Neural progenitor cell (in vitro differentiated cells): Measurements from ENCODE around the gene ELMOD1. TPM values are rescaled to one million over a fixed set of nuclear protein-coding genes. Genes with fewer than 3 reads are reported as not detected.

Experiments
- DNase-seq: peaks from one replicate; pipeline ENCODE4 v3.0.0-alpha.2; 2016; ENCODE audit warnings: low spot score
- H2AFZ ChIP-seq: fragments of 200-600 bp; sonication (generic); replicated peaks from 2 replicates; pipeline ENCODE4 v1.6.1; 2016; ENCODE audit warnings: antibody characterized with exemption
- H3F3A ChIP-seq: fragments of 200-600 bp; sonication (generic); 2 replicates; pipeline ENCODE4 v1.6.1; 2016; ENCODE audit warnings: antibody characterized with exemption, low read depth
- H3K27ac ChIP-seq: fragments of 200-600 bp; sonication (generic); 2 replicates; pipeline ENCODE4 v1.5.1; 2016; ENCODE audit warnings: mild to moderate bottlenecking
- H3K27me3 ChIP-seq: fragments of 200-600 bp; sonication (generic); 2 replicates; pipeline ENCODE4 v1.6.1; 2016; ENCODE audit warnings: mild to moderate bottlenecking, moderate library complexity
- H3K36me3 ChIP-seq: fragments of 200-600 bp; sonication (generic); 2 replicates; pipeline ENCODE4 v1.5.1; 2016
- H3K4me1 ChIP-seq: fragments of 200-600 bp; sonication (generic); 2 replicates; pipeline ENCODE4 v1.6.1; 2016; ENCODE audit warnings: mixed run types
- H3K4me2 ChIP-seq: fragments of 200-600 bp; sonication (generic); 2 replicates; pipeline ENCODE4 v1.6.1; 2016
- H3K4me3 ChIP-seq: fragments of 200-600 bp; sonication (generic); 2 replicates; pipeline ENCODE4 v1.5.1; 2016
- H3K79me2 ChIP-seq: fragments of 200-600 bp; sonication (generic); 2 replicates; pipeline ENCODE4 v1.6.1; 2016; ENCODE audit warnings: low read depth
- H3K9ac ChIP-seq: fragments of 200-600 bp; sonication (generic); 2 replicates; pipeline ENCODE4 v1.6.1; 2016
- H3K9me3 ChIP-seq: fragments of 200-600 bp; sonication (generic); 2 replicates; pipeline ENCODE4 v1.5.1; 2016; ENCODE audit warnings: low read depth
- H4K20me1 ChIP-seq: fragments of 200-600 bp; sonication (generic); 2 replicates; pipeline ENCODE4 v1.6.1; 2016; ENCODE audit warnings: low read depth
- H3K27ac Mint-ChIP-seq: 3 replicates; pipeline ENCODE4 v1.8.0; 2021; ENCODE audit warnings: mixed read lengths
- H3K27me3 Mint-ChIP-seq: 2 replicates; pipeline ENCODE4 v1.8.0; 2022; ENCODE audit warnings: low read depth, mild to moderate bottlenecking, inconsistent platforms, moderate library complexity, mixed read lengths; ENCODE audit not compliant: insufficient read depth
- H3K36me3 Mint-ChIP-seq: 3 replicates; pipeline ENCODE4 v1.8.0; 2021; ENCODE audit warnings: mixed read lengths
- H3K4me1 Mint-ChIP-seq: 3 replicates; pipeline ENCODE4 v1.8.0; 2021; ENCODE audit warnings: mixed read lengths
- H3K4me3 Mint-ChIP-seq: 3 replicates; pipeline ENCODE4 v1.8.0; 2021; ENCODE audit warnings: mild to moderate bottlenecking, moderate library complexity, mixed read lengths
- H3K9me3 Mint-ChIP-seq: 3 replicates; pipeline ENCODE4 v1.8.0; 2020; ENCODE audit warnings: mixed read lengths
- CTCF ChIP-seq: fragments of 200-600 bp; sonication (generic); IDR thresholded peaks from 2 replicates; pipeline ENCODE4 v1.5.1; 2017; ENCODE audit warnings: antibody characterized with exemption, mild to moderate bottlenecking
- EZH2 ChIP-seq: fragments of 200-600 bp; sonication (generic); IDR thresholded peaks from 2 replicates; pipeline ENCODE4 v1.6.1; 2017; ENCODE audit warnings: antibody characterized with exemption, mild to moderate bottlenecking, moderate library complexity
- EZH2phosphoT487 ChIP-seq: fragments of 200-600 bp; sonication (generic); IDR thresholded peaks from 2 replicates; pipeline ENCODE4 v1.6.1; 2017; ENCODE audit warnings: antibody characterized with exemption
- total RNA-seq: library from RNA; depleted of rRNA; stranded (reverse); fragments of >200 nt; gene quantifications from 2 replicates; pipeline ENCODE4 v1.2.3, GENCODE V29; 2015; ENCODE audit warnings: low replicate concordance

Gene ELMOD1
- total RNA-seq, 1 donor from 2014 or later = not detected

GRCh38 chr11:107583629-107584195 is 7.2 kb upstream of the ELMOD1 start:
- peaks cover 29% of the 10 kb centered on the region for H3K27me3 ChIP-seq
- no peak overlapping the region for H3K4me3 ChIP-seq
- Mint-ChIP-seq H3K27ac (no peak overlapping the region), H3K27me3 (peaks cover 17% of the 10 kb centered on the region), H3K4me3 (no peak overlapping the region), H3K4me1 (no peaks in the 10 kb centered on the region), H3K9me3 (no peaks in the 10 kb centered on the region), H3K36me3 (no peaks in the 10 kb centered on the region)
- H3K27ac ChIP-seq = no peak overlapping the region
- H3K79me2 ChIP-seq = no peaks in the 10 kb centered on the region
- H3K9me3 ChIP-seq = no peaks in the 10 kb centered on the region
- H2AFZ ChIP-seq = no peak overlapping the region
- no peak overlapping the region for H3K9ac ChIP-seq
- DNase-seq = no peak
- H3F3A ChIP-seq = no peaks in the 10 kb centered on the region
- H4K20me1 ChIP-seq = no peaks in the 10 kb centered on the region
- no peaks in the 10 kb centered on the region for H3K36me3 ChIP-seq
- TF ChIP-seq CTCF (no peak), EZH2phosphoT487 (no peak), EZH2 (no peak)
- no peaks in the 10 kb centered on the region for H3K4me1 ChIP-seq
- H3K4me2 ChIP-seq = no peak overlapping the region

GRCh38 chr11:107587306-107587979 is 3.5 kb upstream of the ELMOD1 start:
- no peak overlapping the region for H3K9ac ChIP-seq
- Mint-ChIP-seq H3K4me1 (peaks cover 15% of the 10 kb centered on the region), H3K36me3 (no peaks in the 10 kb centered on the region), H3K4me3 (no peak overlapping the region), H3K9me3 (no peaks in the 10 kb centered on the region), H3K27me3 (peaks cover 42% of the 10 kb centered on the region), H3K27ac (no peak overlapping the region)
- no peak overlapping the region for H3K27ac ChIP-seq
- H3K4me1 ChIP-seq = peaks cover 4% of the 10 kb centered on the region
- no peak for DNase-seq
- no peaks in the 10 kb centered on the region for H3K79me2 ChIP-seq
- H2AFZ ChIP-seq = no peak overlapping the region
- no peak overlapping the region for H3K4me3 ChIP-seq
- H3K4me2 ChIP-seq = no peak overlapping the region
- H3F3A ChIP-seq = peaks cover 14% of the 10 kb centered on the region
- no peaks in the 10 kb centered on the region for H3K36me3 ChIP-seq
- H3K27me3 ChIP-seq = peaks cover 67% of the 10 kb centered on the region
- peaks cover 16% of the 10 kb centered on the region for H4K20me1 ChIP-seq
- no peak for TF ChIP-seq EZH2phosphoT487
- TF ChIP-seq CTCF = no peak
- no peak for TF ChIP-seq EZH2
- no peaks in the 10 kb centered on the region for H3K9me3 ChIP-seq

GRCh38 chr11:107591378-107592230 is 657 bp downstream of the ELMOD1 start:
- Histone ChIP-seq H3K36me3 (no peaks in the 10 kb centered on the region), H3K9me3 (no peaks in the 10 kb centered on the region), H3F3A (peaks cover 22% of the 10 kb centered on the region), H3K27ac (no peak overlapping the region), H3K4me1 (peaks cover 4% of the 10 kb centered on the region), H4K20me1 (peaks cover 36% of the 10 kb centered on the region), H3K27me3 (peaks cover 100% of the 10 kb centered on the region), H3K9ac (no peak overlapping the region), H3K4me2 (peak overlapping the region; percentile 91), H3K79me2 (no peaks in the 10 kb centered on the region), H2AFZ (peak overlapping the region; percentile 88), H3K4me3 (peak overlapping the region; percentile 75)
- peak; percentile 55 for TF ChIP-seq EZH2phosphoT487
- peak; percentile 15 for TF ChIP-seq EZH2
- TF ChIP-seq CTCF = no peak
- H3K4me3 Mint-ChIP-seq = peak overlapping the region; percentile 94
- peak; percentile 68 for DNase-seq
- H3K27ac Mint-ChIP-seq = no peak overlapping the region
- H3K36me3 Mint-ChIP-seq = no peaks in the 10 kb centered on the region
- peaks cover 57% of the 10 kb centered on the region for H3K27me3 Mint-ChIP-seq
- no peaks in the 10 kb centered on the region for H3K9me3 Mint-ChIP-seq
- H3K4me1 Mint-ChIP-seq = peaks cover 28% of the 10 kb centered on the region
